NT2/D1 (cell line): ENCODE results near the gene TRAPPC3.

Source experiments
- SUZ12 ChIP-seq: IDR thresholded peaks from 2 replicates; pipeline ENCODE4 v1.6.1; 2011; ENCODE audit not compliant: insufficient read length, insufficient read depth; ENCODE audit errors: extremely low read depth
- YY1 ChIP-seq: IDR thresholded peaks from 2 replicates; pipeline ENCODE4 v1.6.1; 2011; ENCODE audit not compliant: insufficient read length, insufficient read depth
- ZNF274 ChIP-seq: IDR thresholded peaks from 2 replicates; pipeline ENCODE4 v1.6.1; 2011; ENCODE audit warnings: mild to moderate bottlenecking, low read depth, low read length

DNA sequence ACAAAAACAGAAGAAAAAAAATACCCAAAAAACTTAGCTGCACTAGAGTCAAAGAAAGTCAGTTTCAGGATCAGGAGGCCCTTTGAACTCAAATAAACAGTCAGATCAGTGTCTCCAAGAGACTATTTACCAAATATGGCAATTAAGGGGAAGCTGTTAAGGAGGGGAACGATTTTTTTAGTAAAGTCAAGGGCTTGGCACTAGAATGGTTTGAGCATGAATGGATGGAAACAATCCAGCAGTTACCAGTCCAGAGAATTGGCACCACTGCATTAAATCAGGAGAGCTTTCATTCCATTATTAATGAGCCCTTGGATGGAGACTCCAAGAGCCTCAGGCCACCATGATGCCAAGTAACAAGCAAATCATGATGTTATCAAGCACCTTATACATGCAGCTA, 7.2 kb downstream of the TRAPPC3 start:
- no peak for TF ChIP-seq ZNF274
- no peak for TF ChIP-seq YY1
- no peak for TF ChIP-seq SUZ12
